ENCODE results near the gene PIGC. TPM values are rescaled to one million over a fixed set of nuclear protein-coding genes. Genes with fewer than 3 reads are reported as not detected.

The PIGC gene
- total RNA-seq, 1 experiment from 2014 or later, result 17.5 TPM

GRCh38 chr1:172457479-172458130, 13.7 kb upstream of the PIGC start:
- no peaks in the 10 kb centered on the region for H4K20me1 ChIP-seq (ENCODE audit: control insufficient read depth, insufficient read depth, insufficient read length)
- DNase-seq, result no peak
- no peaks in the 10 kb centered on the region for H3K27me3 ChIP-seq (ENCODE audit: insufficient read depth, low read length)
- Mint-ChIP-seq H3K36me3 (ENCODE audit: insufficient read depth in 1 of 3, low read depth in 3 of 3) (no peaks in the 10 kb centered on the region), H3K27ac (no peak overlapping the region), H3K9me3 (no peaks in the 10 kb centered on the region), H3K27me3 (ENCODE audit: low read depth) (no peaks in the 10 kb centered on the region), H3K4me1 (peaks cover 12 to 13% of the 10 kb centered on the region in 2 experiments), H3K4me3 (no peak overlapping the region)
- TF ChIP-seq, protein P1, sequence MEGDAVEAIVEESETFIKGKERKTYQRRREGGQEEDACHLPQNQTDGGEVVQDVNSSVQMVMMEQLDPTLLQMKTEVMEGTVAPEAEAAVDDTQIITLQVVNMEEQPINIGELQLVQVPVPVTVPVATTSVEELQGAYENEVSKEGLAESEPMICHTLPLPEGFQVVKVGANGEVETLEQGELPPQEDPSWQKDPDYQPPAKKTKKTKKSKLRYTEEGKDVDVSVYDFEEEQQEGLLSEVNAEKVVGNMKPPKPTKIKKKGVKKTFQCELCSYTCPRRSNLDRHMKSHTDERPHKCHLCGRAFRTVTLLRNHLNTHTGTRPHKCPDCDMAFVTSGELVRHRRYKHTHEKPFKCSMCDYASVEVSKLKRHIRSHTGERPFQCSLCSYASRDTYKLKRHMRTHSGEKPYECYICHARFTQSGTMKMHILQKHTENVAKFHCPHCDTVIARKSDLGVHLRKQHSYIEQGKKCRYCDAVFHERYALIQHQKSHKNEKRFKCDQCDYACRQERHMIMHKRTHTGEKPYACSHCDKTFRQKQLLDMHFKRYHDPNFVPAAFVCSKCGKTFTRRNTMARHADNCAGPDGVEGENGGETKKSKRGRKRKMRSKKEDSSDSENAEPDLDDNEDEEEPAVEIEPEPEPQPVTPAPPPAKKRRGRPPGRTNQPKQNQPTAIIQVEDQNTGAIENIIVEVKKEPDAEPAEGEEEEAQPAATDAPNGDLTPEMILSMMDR (conservative IDR thresholded peaks at IDR 0.05), result no peak
- H2AFZ ChIP-seq (ENCODE audit: low read length), result no peak overlapping the region
- H2BK15ac ChIP-seq (ENCODE audit: low read depth, low read length), result no peak overlapping the region
- no peak overlapping the region for H3K4me2 ChIP-seq (ENCODE audit: insufficient read depth, insufficient read length, low read length)
- no peak overlapping the region for H2BK12ac ChIP-seq (ENCODE audit: insufficient read length, low read depth, low read length)
- H2AK5ac ChIP-seq (ENCODE audit: insufficient read length, low read length), result no peak overlapping the region
- no peaks in the 10 kb centered on the region for H3K23me2 ChIP-seq (ENCODE audit: insufficient read length, low read depth, low read length, poor library complexity, severe bottlenecking)
- H3K14ac ChIP-seq (ENCODE audit: insufficient read depth, low read length), result no peak overlapping the region
- no peaks in the 10 kb centered on the region for H3K79me2 ChIP-seq (ENCODE audit: insufficient read depth, low read length)
- no peaks in the 10 kb centered on the region for H3K9me3 ChIP-seq (ENCODE audit: control insufficient read depth, low read depth, low read length)
- no peak overlapping the region for H3K9ac ChIP-seq (ENCODE audit: extremely low read depth, insufficient read length, low read length)
- H4K8ac ChIP-seq (replicated peaks; ENCODE audit: insufficient read length, low read depth, low read length), result no peak overlapping the region
- no peaks in the 10 kb centered on the region; the same call in 1 of the 2 replicates for H3K4me1 ChIP-seq (ENCODE audit: insufficient read depth, low read length)
- H3K56ac ChIP-seq (ENCODE audit: insufficient read length, low read depth, low read length), result no peak overlapping the region
- H4K91ac ChIP-seq (ENCODE audit: insufficient read length, low read depth, low read length), result no peak overlapping the region
- no peak overlapping the region for H2BK5ac ChIP-seq (ENCODE audit: insufficient read length, low read length)
- no peak overlapping the region for H3K27ac ChIP-seq (ENCODE audit: insufficient read length, low read depth, low read length)
- no CpG with 5 or more reads among the region's 1 CpG for WGBS (ENCODE audit: extremely low coverage, insufficient read length, low lambda C conversion rate)
- no peak overlapping the region for H3K23ac ChIP-seq (ENCODE audit: insufficient read length, low read depth, low read length)
- H2BK120ac ChIP-seq (ENCODE audit: low read depth, low read length, poor library complexity, severe bottlenecking), result no peak overlapping the region
- no peak overlapping the region for H2BK20ac ChIP-seq (ENCODE audit: low read depth, low read length, poor library complexity, severe bottlenecking)
- no peaks in the 10 kb centered on the region for H3K79me1 ChIP-seq (ENCODE audit: insufficient read depth, low read depth, low read length, poor library complexity, severe bottlenecking)
- no peak overlapping the region for H3K4ac ChIP-seq (ENCODE audit: low read depth, low read length)
- H4K5ac ChIP-seq (ENCODE audit: insufficient read length, low read depth, low read length), result no peak overlapping the region
- H3K18ac ChIP-seq (ENCODE audit: insufficient read length, low read depth, low read length), result no peak overlapping the region
- no peak overlapping the region for H3T11ph ChIP-seq (ENCODE audit: low read length)

Measured in H9 (cell line).